GM21737 (cell line): ENCODE measurements around the gene C2orf78.
"Not testable (repeated sequence)": the region's sequence is repeated elsewhere in the genome, so short reads cannot be mapped to it uniquely, and the experiment has no call there.

Experiments used
- ATAC-seq: cut with Tn5 transposase; IDR thresholded peaks from one replicate; pipeline ENCODE4 v1.9.1; 2021; ENCODE audit warnings: mild to moderate bottlenecking, moderate library complexity; ENCODE audit not compliant: unreplicated experiment

Gene C2orf78, protein sequence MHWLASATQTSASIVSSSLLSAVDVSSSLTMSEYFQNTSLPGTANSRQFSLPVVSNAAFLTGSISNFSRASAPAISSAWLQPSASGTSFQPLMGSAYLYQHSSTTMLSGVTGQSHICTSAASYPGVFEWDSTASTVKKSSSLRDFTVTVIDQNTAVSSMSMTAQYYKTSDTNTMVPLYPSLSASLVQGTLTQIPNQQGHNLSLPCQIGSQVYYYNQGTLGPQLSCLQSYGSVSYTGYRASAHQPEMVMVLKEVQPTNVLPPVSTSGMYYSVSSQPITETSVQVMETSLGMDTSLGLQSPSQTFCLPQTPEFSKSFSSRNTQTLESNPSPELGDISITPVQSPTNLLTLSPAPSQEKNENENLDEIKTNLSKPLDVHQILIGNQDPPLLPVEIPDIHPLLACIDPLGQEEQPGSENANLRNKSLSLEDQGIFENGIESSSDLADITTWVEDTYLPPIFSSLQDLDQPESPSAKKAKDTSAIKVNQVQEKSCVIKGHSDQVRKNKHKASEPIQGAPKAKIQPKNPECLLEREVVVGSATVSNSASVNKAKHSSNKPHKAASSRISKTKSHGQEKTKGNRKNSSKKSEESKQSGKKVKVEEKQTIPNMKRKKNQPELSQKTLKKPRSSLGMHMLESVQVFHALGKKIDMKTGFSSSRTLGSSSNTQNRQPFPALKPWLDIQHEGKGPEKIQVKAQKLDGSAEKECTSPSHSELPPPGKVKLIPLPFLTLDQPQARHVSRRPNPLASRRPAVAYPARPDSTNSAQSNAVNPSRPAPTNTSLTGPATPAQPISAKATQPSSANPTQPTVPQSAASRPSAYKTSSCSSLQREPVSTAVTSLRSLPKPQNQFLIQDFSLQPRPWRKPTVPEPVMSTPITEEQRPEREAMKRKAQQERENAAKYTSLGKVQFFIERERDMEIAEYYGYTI

DNA sequence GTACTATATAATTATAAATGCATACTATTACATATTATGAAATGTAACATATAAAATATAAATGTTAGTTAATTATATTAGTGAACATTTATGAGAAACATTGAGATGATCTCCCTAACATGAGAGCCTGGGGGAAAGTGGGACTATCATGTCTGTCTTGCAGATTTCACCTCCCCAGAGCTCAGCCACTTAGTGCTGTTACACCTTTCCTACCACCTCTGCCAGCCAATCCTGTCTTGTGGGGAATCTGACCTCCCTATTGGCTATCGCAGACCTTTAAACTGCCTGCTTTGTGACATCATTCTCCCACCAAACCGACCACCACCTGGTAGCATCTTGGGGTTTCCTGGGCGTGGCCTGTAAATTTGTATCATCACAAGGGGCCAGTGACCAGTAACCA, at the start of gene C2orf78:
C2orf78 (plus strand) TSS at position 301 of the 400 bp plus-strand sequence. CDS start 127 bp downstream, outside the sequence.
- not testable (repeated sequence) for ATAC-seq

DNA sequence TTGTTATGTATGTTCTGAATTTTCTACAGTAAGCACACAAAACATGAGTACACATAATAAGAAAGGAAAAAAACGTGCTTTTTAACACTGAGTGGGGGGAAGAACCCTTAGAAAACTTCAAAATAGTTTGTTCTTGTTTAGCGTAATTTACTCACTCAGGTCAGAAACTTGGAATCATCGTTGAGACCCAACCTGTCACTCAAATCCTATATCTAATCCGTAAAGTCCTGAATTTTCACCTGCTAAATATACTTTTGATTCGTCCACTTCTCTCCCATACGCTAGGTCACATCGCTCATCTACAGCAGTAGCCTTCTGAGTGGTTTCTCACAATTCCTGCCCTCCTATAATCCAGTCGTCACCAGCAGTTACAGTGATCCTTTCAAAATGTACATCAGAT, 47.6 kb upstream of the C2orf78 start:
- no peak for ATAC-seq

DNA sequence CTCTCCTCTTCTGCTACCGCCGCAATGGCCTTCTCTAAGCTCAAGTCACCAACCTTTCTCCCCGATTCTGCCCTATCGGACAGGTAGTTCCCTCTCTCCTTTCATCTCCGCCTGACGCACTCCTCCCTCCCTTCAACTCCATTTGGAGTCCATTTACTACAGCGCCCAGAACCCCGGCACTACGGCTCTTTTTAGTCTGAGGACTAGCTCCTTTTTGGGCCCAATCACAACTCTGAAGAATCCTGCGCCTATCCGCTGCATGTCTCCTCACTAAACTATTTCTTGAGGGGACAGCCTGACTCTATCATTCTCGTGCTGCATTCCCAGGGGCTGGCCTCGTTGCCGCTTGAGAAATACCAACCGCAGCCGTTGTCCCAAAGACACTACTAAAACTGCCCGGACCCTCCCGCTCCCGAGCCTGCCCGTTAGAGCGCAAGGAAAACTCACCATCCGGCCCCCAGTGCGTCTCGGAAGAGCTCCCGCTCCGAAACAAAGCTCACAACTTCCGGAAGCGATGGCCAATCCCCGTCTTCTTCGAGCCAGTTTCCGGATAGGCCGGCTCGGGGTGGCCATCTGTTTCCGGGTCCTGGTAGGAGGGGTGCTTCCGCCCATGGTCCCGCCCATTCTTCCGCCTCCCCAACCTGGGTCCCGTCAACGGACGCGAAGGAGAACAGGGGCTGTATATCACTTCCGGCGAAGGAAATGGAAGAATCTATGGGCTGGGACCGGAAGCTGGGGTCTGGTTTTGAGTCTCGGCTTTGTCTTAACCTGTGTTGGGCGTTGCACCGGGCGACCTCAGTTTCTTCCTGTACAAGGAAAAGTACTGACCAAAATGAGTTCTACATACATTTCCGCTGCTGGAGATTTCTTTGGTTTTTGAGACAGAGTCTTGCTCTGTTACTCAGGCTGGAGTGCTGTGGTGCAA, 46.9 kb upstream of the C2orf78 start, which contains the start of gene TPRKB:
TPRKB (minus strand) TSS at position 491 of the 925 bp plus-strand sequence. CDS start 2,776 bp downstream, outside the sequence.
- peak; percentile 96 for ATAC-seq

DNA sequence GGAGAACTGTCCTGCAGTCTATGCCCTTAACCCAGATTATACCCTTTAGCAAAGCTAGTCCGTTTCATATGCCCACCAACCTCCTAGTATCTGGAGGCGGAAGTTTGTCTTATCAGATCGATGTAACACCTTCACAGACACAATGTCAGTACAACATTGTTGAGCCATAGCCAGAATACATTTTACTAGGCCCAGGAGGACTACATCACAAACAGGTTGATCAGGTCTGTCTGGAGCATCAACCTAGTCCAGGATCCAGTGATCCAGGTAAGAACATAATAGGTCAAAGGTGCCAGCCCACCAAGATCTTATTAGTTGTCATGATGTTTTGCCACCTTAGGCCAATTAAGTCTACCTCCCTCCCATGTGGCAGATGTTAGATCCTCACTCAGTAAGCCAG, 44.9 kb upstream of the C2orf78 start:
- no peak for ATAC-seq

DNA sequence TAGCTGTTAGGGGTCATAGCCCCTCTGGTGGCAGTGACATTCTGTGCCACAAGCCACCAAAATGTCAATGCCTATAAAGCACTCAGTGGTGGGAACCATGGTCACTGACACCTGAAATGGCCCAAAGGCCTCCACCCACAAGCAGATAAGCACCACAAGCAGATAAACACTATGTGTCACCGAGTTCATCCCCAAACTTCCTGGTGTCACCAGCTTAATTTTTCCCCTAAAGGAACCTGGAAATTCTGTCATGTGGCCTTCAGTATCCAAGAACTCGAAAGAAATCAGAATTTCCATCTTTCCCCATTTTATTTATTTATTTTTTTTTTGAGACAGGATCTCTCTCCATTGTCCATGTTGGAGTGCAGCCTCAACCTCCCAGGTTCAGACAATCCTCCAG, 43.2 kb upstream of the C2orf78 start:
- no peak for ATAC-seq

DNA sequence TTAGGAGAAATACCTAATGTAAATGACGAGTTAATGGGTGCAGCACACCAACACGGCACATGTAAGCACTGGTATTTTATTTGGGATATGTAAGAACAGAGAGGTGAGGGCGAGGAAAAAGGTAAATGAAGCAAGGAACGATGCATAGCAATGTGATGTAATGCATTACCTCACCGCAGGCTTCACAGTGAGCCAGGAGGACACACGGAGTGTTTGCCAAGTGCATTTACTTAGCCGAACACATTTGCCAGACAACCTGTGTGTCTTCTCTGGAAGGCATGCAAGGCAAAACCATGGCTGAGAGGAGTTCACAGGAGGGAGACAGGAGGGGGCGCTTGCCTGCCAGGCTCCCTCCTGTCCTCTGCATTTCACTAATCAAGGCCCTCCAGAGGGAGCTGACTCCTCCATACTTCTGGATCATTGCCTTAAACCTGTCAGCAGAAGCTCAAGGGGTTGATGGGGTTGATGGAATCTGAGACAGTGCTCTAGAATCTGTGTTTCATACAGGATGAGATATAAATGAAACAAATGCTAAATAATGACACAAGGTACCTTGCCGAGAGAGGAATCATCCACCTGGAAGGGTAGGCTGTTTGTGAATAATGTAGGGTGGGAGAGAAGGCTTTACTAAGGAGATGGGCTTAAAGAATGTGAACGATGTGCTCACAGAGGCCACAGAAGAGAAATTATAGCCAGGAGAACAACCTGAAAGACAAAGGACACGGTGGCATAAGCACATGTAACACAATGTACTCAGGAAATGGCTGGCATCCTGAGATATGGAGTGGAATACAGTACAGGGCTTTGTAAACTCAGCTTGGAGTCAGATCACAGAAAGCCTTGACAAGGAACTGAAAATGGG, 37.7 kb upstream of the C2orf78 start:
- no peak for ATAC-seq

DNA sequence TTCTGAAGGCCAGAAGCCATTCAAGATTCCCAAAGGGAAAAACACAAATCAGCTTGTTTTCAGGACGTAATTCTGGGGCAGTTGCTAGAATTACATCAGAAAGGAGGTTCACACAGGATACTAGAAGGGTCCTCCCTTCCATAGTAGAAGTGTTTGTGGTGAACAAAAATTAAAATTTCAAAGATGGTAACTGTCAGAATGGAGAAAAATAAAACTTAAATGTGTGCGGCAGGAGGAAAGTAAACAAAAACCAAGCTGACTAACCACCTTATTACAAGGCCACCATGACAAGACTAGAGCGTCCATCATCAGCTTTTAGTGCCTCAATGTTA, 37.1 kb upstream of the C2orf78 start:
- ATAC-seq = no peak

DNA sequence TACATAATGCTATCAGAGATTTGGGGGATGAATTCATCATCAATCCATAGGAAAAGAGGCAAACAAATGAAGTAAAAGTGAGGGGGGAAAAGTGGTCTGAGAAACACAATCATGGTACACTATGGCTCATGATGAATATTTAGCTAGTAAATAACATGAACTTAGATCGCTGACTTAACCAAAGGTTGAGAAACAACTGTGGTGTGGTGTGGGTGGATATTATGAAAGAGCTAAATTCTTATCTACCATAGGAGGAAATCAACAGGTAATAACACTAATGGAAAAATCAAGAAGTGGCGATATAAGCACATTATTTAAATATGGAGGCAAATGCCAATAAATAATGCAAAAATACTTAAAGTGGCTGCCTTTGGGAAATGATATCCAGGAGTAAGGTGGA, 34.7 kb upstream of the C2orf78 start:
- no peak for ATAC-seq

DNA sequence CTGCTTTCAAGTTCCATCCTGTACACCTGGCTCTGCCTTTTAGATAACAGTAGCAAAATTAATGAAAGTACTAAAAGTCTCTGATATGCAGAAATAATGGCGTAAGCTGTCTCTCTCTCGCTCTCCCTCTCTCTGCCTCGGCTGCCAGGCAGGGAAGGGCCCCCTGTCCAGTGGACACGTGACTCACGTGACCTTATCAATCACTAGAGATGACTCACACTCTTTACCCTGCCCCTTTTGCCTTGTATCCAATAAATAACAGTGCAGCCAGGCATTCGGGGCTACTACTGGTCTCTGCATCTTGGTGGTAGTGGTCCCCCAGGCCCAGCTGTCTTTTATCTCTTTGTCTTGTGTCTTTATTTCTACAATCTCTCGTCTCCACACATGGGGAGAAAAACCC, 29.7 kb upstream of the C2orf78 start:
- ATAC-seq = not testable (repeated sequence)

DNA sequence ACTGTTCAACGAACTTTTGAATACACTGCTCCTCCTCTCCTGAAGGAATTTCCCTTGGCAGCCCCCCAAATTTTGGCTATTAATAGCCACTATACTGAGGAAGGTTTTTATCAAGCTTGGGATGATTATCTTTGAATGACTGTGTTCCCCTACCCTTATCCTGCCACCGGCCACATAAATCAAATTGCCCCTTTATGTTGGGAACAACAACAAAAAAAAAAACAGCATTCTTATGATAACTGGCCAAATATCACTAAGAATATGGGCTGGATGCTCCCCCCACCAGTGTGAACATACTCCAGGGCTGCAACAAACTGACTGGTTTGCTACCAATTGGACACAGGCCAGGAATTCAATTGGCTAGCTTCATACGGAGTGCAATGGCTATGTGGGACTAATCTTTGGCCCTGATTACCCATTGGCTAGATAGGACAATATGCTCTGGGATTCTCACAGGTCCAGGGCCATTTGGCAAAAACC, 24.7 kb upstream of the C2orf78 start:
- ATAC-seq = no peak

DNA sequence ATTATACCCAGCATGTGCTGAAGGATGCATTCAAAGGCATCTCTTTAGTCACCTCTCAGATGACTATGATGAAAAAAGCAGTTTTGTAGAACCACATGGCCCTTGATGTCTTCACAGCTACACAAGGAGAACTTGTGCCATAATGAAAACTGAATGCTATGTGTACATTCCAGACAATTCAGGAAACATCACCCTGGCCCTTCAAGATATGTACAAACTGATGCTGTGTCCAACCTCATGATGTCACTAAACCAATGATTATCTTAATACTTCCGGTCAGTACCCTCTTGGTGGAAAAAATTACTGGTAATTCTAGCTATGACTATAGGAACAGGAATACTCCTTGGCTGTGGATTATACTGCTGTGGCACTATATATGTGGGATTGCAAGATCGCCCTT, 24.1 kb upstream of the C2orf78 start:
- no peak for ATAC-seq

DNA sequence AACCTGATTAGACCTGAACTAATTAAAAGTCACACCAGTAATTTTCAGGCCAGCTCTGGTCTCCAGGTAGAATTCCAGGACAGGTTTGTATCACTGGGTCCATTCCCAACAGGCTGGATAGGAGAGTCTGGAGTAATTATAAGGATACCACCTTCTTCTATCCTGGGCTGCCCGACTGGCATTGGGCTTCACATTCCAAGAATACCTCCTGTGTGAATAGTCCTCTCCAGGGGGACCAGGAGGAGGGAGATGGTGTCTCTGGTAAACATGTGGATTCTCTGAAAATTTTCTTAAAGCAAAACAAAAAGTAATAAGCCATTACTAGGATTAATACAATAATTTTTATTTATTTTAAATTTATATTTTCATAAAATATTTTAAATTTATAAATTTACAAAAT, 21.4 kb upstream of the C2orf78 start:
- ATAC-seq = no peak

DNA sequence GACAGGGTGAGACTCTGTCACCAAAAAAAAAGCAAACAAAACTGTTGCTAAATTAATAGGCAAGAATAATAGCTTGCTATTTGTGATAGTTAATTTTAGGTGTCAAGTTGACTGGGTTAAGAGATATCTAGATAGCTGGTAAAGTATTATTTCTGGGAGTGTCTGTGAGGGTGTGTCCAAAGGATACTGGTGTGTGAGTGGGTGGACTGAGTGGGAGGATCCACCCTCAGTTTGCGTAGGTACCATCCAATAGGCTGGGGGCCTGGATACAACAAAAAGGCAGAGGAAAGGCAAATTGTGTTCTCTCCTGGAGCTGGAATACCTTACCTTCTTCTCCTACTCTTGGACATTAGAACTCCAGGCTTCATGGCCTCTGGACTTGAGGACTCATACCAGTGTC, 19.0 kb upstream of the C2orf78 start:
- ATAC-seq = no peak

DNA sequence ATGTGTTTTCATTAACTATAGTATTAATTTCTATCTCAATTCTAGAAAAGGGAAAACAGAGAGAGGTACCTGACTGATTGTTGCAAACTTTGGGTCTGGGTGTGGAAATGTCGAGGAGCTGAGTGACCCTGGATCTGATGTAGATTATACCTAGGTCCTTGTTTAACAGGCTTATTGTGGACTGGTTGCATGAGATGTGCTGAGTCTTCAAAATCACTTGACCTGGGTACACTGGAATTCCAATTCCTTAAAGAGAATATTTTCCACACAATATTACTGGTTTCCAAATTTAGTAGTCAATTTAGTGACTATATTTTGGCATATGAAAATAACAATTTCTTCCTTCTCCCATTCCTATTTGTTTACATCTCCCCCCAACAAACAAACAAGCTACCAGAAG, 17.6 kb upstream of the C2orf78 start:
- no peak for ATAC-seq

DNA sequence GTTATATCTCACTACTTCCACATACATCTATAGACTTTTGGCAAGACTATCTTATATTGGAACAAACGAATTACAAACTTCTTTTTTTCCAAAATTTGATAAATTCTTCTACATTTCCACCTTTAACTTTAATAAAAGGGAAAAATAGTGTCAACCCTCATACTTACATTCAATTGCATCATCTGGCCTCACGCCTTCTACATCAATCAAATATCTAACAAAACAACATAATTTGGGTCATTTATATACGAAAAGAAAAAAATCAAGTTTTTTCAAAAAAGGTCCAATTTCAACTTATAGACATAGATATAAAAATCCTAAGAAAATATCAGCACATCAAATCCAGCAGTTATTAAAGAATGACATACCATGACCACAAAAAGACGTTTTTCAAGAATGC, 17.0 kb upstream of the C2orf78 start:
- no peak for ATAC-seq

DNA sequence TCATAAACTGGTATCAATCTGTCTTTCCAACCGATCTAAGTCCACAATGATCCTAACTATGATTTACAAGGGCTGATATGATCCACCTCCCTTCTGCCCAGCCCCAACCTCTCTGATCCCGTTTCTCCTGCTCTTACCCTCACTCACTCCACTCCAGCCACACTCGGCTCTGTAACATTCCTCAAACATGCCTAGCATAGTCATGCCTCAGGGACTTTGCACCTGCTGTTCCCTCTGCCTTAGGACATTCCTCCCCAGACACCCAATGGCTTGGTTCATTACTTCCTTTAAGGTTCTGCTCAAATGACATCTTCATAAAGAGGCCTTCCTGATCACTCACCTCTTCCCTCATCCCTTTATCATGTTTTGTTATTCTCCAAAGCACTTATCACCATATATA, 13.3 kb upstream of the C2orf78 start:
- no peak for ATAC-seq

DNA sequence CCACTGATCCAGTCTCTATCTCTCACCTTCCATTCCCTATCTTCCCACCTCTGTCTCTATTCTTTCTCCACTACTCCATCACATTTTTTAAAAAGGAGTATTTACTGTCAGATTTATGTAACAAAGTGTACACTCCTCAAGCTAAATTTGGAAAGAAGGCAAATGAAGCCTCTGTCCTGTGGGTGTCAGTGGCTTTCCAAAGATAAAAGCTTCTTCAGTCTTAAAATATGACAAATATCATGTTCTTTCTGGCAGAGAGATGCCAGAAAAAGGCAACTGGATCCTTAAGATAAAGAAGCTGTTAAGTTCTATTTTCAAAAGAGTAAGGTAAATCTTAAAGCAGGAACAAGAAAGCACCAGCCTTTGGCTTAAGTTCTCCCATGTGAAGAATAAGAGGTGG, 11.2 kb upstream of the C2orf78 start:
- ATAC-seq = no peak

DNA sequence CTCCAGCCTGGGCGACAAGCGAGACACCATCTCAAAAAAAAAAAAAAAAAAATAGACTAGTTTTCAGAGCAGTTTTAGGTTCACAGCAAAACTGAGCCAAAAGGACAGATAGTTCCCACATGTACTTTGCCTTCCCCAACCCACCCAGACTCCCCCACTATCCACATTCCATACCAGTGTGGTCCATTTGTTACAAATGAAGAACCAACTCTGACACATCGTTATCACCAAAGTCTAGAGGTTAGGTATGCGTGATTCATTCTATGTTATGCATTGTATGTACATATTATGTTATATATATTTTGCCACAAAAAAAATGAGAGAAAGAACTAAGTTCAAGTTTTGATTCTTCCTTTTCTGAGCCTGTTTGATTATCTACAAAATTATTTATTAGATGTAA, 7.6 kb upstream of the C2orf78 start:
- ATAC-seq = no peak

DNA sequence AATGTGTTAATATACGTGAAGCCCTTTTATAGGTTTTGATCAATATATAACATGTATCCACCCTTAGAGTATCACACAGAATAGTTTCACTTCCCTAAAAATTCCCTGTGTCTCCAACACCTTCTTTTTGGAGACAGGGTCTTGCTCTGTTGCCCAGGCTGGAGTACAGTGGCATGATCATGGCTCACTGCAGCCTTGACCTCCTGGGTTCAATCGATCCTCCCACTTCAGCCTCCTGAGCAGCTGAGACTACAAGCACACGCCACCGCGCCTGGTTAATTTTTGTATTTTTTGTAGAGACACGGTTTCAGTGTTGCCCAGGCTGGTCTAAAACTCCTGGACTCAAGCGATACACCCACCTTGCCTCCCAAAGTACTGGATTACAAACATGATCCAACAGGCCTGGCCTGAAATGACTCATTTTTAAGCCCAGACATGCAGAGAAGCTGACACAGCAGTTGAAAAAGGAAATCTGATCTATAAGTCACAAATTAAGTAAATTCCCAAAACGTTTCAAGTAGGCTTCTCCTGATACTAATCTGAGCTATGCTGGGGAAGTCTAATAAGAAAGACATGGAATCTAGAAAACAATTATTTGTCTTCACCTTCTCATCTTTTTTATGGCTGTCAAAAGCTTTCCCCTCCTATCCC, 7.0 kb upstream of the C2orf78 start:
- no peak for ATAC-seq
